Uterus (tissue), 2 donors: ENCODE measurements around the gene HM13.

Source experiments
- POLR2A ChIP-seq, 2 donors: fragments of 450-650 bp; IDR thresholded peaks; one replicate each; pipeline ENCODE4 v1.6.1; 2016; ENCODE audit warnings: antibody characterized with exemption in 2 of 2, mild to moderate bottlenecking in 1 of 2, moderate library complexity in 1 of 2
- TF ChIP-seq, protein P1 (sequence below), 4 experiments: fragments of 200-600 bp in 2 of 4; fragments of 450-650 bp in 2 of 4; sonication (generic) in 2 of 4; IDR thresholded peaks; one replicate each; pipeline ENCODE4 v1.5.1; 2016 to 2019; ENCODE audit warnings: antibody characterized with exemption in 4 of 4, mild to moderate bottlenecking in 2 of 4, moderate library complexity in 1 of 4

DNA sequence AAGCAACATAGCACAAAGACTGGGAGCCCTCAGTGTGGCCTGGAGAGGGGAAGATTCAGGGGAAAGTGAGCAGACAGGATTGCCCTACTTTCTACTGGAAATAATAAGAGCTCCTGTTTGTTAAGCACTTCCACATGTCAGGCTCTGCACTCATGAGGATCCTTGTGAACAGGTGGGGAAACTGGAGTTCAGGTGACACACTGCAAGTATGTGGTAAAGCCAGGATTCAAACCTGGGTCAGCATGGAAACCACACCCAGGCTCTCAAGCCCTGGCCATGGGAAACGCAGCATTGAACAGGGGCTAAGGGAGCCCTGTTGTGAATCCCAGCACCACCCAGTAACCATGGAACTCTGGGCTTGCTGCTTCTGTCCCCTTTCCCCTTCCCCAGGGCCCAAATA, 48.0 kb downstream of the HM13 start:
- no peak for TF ChIP-seq POLR2A (IDR thresholded peaks at IDR 0.05)
- TF ChIP-seq, protein P1, sequence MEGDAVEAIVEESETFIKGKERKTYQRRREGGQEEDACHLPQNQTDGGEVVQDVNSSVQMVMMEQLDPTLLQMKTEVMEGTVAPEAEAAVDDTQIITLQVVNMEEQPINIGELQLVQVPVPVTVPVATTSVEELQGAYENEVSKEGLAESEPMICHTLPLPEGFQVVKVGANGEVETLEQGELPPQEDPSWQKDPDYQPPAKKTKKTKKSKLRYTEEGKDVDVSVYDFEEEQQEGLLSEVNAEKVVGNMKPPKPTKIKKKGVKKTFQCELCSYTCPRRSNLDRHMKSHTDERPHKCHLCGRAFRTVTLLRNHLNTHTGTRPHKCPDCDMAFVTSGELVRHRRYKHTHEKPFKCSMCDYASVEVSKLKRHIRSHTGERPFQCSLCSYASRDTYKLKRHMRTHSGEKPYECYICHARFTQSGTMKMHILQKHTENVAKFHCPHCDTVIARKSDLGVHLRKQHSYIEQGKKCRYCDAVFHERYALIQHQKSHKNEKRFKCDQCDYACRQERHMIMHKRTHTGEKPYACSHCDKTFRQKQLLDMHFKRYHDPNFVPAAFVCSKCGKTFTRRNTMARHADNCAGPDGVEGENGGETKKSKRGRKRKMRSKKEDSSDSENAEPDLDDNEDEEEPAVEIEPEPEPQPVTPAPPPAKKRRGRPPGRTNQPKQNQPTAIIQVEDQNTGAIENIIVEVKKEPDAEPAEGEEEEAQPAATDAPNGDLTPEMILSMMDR (IDR thresholded peaks at IDR 0.05): no peak
